SIG-M5 treated with dmso at 0.1 percent for 504 hours (cell line): ENCODE results near the gene COMMD6.

Experiments used
- DNase-seq: peaks from one replicate; lab custom pipeline; 2025; ENCODE audit not compliant: unreplicated experiment; lab: John Stamatoyannopoulos, UW

Gene COMMD6

GRCh38 chr13:75530549-75530961 is 7.1 kb downstream of the COMMD6 start:
- no peak for DNase-seq

- DNase-seq = no peak
Observed at GRCh38 chr13:75521956-75522355, 15.7 kb downstream of the COMMD6 start.

- no peak for DNase-seq
Observed at GRCh38 chr13:75518439-75519088, 19.1 kb downstream of the COMMD6 start.

GRCh38 chr13:75514080-75514995 is 23.3 kb downstream of the COMMD6 start:
- peak; percentile 32 for DNase-seq

GRCh38 chr13:75513271-75513670 is 24.4 kb downstream of the COMMD6 start:
- peak; percentile 7 for DNase-seq

- peak; percentile 86 for DNase-seq
Observed at GRCh38 chr13:75512253-75512652, 25.4 kb downstream of the COMMD6 start.

GRCh38 chr13:75511051-75511625 is 26.5 kb downstream of the COMMD6 start:
- no peak for DNase-seq

GRCh38 chr13:75508002-75508548 is 29.6 kb downstream of the COMMD6 start:
- DNase-seq = no peak

GRCh38 chr13:75507027-75508001 is 30.3 kb downstream of the COMMD6 start:
- peak; percentile 28 for DNase-seq

GRCh38 chr13:75506018-75506417 is 31.6 kb downstream of the COMMD6 start:
- no peak for DNase-seq

- DNase-seq = peak; percentile 93
Observed at GRCh38 chr13:75505327-75505726, 32.3 kb downstream of the COMMD6 start.

- DNase-seq = no peak
Observed at GRCh38 chr13:75495938-75496337, 41.7 kb downstream of the COMMD6 start.

- no peak for DNase-seq
Observed at GRCh38 chr13:75494491-75494890, 43.1 kb downstream of the COMMD6 start.

- no peak for DNase-seq
Observed at GRCh38 chr13:75493156-75493555, 44.5 kb downstream of the COMMD6 start.

- no peak for DNase-seq
Observed at GRCh38 chr13:75492389-75492788, 45.3 kb downstream of the COMMD6 start.

GRCh38 chr13:75491376-75491775 is 46.3 kb downstream of the COMMD6 start:
- DNase-seq = no peak

- peak; percentile 15 for DNase-seq
Observed at GRCh38 chr13:75489502-75490263, 48.0 kb downstream of the COMMD6 start.

- no peak for DNase-seq
Observed at GRCh38 chr13:75486146-75487062, 51.2 kb downstream of the COMMD6 start.
